G401 (cell line): ENCODE measurements around the gene HSD17B12. TPM values are rescaled to one million over a fixed set of nuclear protein-coding genes. Genes with fewer than 3 reads are reported as not detected.

ENCODE experiments used
- DNase-seq: peaks from one replicate; pipeline ENCODE4 v3.0.0-alpha.2; 2015; ENCODE audit warnings: low spot score
- in situ Hi-C: cut with HindIII; loops from 2 replicates; pipeline ENCODE4 v1.10.0; 2016; ENCODE audit warnings: low sequenced_read_pairs, mixed read lengths
- total RNA-seq: library from RNA; depleted of rRNA; stranded (reverse); fragments of >200 nt; shearing (Covaris generic); gene quantifications from 2 replicates; pipeline ENCODE4 v1.2.3, GENCODE V29; 2014; rRNA removed

Gene HSD17B12
- total RNA-seq, 1 experiment from 2014 or later, result 54.0 TPM

DNA sequence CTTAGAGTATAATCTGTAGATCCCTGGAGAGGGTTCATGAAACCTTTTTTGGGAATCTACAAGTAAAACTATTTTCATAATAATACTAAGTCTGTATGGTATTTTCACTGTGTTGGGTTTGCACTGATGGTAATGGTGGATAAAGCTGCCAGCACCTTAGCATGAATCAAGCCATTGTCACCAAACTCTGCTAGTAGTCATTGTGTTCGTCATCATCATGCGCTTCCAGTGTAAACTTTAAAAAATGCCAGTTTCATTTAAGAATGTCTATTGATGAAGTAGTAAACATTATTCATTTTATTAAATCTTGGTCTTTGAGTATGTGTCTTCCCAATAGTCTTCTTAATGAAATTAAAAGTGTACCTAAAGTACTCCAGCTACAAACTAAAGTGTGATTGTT lies 215.1 kb downstream of the HSD17B12 start:
- DNase-seq, result no peak
- in situ Hi-C loops, result no loop called here

DNA sequence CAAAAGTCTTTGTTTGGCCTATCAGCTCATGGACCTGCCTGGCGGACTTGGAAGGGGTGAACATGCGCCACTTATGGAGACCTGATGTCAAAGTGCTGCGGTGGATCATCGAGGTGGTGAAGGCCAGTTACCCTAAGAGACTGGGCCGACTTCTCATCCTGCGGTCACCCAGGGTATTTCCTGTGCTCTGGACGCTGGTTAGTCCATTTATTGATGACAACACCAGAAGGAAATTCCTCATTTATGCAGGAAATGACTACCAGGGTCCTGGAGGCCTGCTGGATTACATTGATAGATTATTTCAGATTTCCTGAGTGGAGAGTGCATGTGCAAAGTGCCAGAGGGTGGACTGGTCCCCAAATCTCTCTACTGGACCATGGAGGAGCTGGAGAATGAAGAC lies 218.0 kb downstream of the HSD17B12 start:
- DNase-seq, result no peak
- in situ Hi-C loops, result no loop called here

DNA sequence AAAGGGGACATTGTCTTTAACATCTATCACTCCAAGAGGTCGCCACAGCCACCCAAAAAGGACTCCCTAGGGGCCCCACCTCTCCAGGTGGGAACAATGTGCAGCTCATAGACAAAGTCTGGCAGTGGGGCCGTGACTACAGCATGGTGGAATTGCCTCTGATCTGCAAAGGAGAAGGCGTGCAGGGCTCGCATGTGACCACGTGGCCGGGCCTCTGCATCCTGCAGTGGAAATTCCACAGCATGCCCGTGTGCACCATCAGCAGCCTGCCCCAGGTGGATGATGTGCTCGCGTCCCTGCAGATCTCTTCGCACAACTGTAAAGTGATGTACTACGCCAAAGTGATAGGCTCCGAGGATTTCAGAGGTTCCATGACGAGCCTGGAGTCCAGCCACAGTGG lies 218.6 kb downstream of the HSD17B12 start:
- in situ Hi-C loops, result no loop called here
- DNase-seq, result no peak

DNA sequence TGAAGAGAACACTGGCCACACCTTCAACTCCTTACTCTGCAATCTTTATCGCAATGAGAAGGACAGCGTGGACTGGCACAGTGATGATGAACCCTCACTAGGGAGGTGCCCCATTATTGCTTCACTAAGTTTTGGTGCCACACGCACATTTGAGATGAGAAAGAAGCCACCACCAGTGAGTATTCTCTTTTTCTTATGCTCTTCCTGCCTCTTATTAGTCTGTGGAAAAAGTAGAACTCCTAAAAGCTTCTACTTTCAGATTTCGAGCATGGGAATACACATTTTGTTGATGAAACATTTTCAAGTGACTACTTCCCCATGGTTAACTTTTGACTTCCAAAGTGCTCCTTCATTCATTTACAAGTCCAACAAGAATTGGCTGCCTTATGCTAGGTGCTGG lies 221.0 kb downstream of the HSD17B12 start:
- DNase-seq, result no peak
- in situ Hi-C loops, result no loop called here

DNA sequence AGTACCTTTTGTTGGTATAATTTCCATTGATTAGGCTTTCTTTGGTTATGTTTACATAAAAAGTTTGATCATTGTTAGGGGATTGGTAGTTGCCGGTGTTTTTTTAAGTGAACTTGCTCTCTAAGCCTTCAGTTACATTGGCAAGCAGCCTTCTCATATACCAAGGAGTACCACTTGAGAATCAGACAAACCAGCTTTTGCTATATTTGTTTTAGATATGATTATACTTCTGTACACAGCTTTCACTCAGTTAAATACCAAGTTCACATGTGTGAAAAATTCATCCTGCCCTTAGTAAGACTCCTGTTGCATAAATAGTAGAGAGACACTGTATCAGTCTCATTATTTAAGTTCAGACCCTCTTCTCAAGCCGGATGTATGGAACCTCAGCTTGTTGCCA lies 222.5 kb downstream of the HSD17B12 start:
- in situ Hi-C loops, result no loop called here

DNA sequence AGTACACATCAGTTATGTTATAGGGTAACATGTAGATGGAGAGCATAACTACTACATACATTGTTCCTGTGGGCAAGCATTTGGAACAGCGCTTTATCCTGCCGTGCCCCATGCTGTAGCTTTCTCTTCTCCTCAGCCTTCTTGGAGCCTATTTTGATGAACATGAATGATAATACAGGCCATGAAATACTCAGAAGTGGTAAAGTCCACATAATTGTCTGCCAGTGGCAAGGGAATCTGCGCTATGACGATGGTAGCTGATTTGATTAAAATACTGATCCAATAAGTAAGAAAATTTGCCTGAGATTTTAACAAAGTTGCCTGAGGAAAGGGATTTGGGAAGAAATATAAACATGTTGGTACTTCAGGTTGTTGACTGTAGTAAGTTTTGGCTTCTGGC lies 223.4 kb downstream of the HSD17B12 start:
- DNase-seq, result no peak
- in situ Hi-C loops, result no loop called here

More for the DNA sequence above, 222.5 kb downstream of the HSD17B12 start:
- DNase-seq, result no peak

DNA sequence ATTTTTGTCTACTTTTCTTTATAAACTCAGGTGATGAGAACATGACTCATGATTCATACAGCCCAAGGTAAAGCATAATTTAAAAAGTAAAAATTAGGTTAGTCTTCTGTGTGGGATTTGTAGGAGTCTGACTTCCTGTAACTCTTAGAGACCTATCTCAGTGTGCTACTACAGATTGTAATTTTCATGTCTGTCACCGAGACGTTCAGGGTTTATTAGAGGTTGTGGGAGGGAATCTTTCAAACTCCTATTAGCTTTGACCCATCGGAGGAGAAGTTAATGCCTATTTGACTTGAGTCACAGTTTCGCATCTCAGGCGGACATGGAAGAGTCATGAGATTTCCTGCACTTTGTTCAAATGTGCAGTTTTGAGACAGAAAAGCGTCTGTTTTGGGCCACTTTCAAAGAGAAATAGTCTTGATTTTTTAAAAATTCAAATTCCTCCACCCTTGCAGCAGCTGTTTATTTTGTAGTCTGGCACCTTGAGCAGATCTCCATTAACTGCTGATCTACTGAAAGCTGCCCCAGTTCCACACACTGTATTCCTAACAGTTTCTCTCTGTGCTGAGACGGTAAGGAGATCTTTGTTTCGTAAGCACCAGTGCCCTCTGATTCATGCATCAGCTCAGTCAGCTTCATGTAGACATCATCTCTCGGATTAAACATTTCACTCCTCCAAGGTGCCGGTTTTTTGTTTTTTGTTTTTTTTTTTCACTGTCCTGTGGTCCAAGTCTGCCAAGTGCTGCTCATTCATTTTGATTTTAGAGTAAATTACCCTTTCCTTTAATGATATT lies 224.4 kb downstream of the HSD17B12 start:
- in situ Hi-C loops, result no loop called here

DNA sequence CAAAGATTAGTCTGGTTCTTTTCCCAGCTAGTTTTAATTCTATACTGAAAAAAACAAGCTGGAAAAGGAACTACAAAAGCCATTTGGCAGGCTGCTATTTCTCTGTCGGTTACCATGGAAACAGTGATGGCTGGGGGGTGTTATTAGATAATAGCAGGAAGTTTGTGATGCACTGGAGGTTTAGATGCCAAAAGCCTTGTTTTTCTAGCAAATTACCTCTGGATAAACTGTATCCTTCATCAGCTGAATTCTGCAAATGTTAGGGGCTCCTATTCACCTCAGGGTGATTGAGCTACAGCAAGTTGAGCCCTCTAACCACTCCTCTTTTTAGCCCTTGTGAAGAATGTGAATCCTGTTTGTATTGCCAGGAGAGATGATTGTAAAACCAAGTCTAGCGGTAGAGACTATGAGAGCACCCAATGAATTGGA lies 225.3 kb downstream of the HSD17B12 start:
- peak; percentile 76 for DNase-seq
- in situ Hi-C loops, result no loop called here

More for the DNA sequence above, 224.4 kb downstream of the HSD17B12 start:
- DNase-seq, result peak; percentile 17

Other genes starting within 250 kb of the HSD17B12 start
- gene ALKBH3, start 200.1 kb downstream of the HSD17B12 start, total RNA-seq, result 33.2 and 48.1 TPM in 2 replicates